Measurements from ENCODE around the gene PPID. TPM values are rescaled to one million over a fixed set of nuclear protein-coding genes. Genes with fewer than 3 reads are reported as not detected.

The PPID gene
- total and polyA plus RNA-seq, 10 donors, result 14.3 to 31.5 (median 18.8) TPM

GRCh38 chr4:158704274-158704673, 18.9 kb downstream of the PPID start:
- 93 to 98% (median 96%) methylated on average over 4 of the region's 4 CpGs for WGBS, 5 donors
- H3K27ac ChIP-seq, result no peak overlapping the region

GRCh38 chr4:158688813-158689212, 34.4 kb downstream of the PPID start:
- intact Hi-C loops (cut with DNase I; ENCODE audit: low total_unique reads), result no loop called here
- WGBS, 5 donors, result 77 to 96% (median 81%) methylated on average over 1 of the region's 1 CpG
- DNase-seq, result no peak
- Histone ChIP-seq H3K27me3 (replicated peaks in 1 of 7) (no peaks in the 10 kb centered on the region), H3K4me1 (no peaks in the 10 kb centered on the region), H3K9me3 (no peaks in the 10 kb centered on the region), H3K4me3 (no peak overlapping the region), H3K27ac (no peak overlapping the region), H3K36me3 (peaks cover 0 to 93% (median 23%) of the 10 kb centered on the region in 6 donors)
- no peak for TF ChIP-seq POLR2A (IDR thresholded peaks at IDR 0.05)
- TF ChIP-seq CTCF (IDR thresholded peaks at IDR 0.05 in 8 of 11, conservative IDR thresholded peaks at IDR 0.05 in 3 of 11), result no peak
- no peak for TF ChIP-seq POLR2AphosphoS5 (IDR thresholded peaks at IDR 0.05)

More at GRCh38 chr4:158704274-158704673, 18.9 kb downstream of the PPID start:
- no peak for DNase-seq
- Histone ChIP-seq H3K4me3 (no peak overlapping the region), H3K36me3 (peaks cover 0 to 89% (median 36%) of the 10 kb centered on the region in 6 donors), H3K27me3 (replicated peaks in 1 of 7) (no peaks in the 10 kb centered on the region), H3K9me3 (no peaks in the 10 kb centered on the region), H3K4me1 (no peaks in the 10 kb centered on the region)
- intact Hi-C loops (cut with DNase I; ENCODE audit: low total_unique reads), result no loop called here
- TF ChIP-seq POLR2AphosphoS5 (IDR thresholded peaks at IDR 0.05) (no peak), POLR2A (IDR thresholded peaks at IDR 0.05) (no peak), CTCF (IDR thresholded peaks at IDR 0.05 in 8 of 11, conservative IDR thresholded peaks at IDR 0.05 in 3 of 11) (no peak)

DNA sequence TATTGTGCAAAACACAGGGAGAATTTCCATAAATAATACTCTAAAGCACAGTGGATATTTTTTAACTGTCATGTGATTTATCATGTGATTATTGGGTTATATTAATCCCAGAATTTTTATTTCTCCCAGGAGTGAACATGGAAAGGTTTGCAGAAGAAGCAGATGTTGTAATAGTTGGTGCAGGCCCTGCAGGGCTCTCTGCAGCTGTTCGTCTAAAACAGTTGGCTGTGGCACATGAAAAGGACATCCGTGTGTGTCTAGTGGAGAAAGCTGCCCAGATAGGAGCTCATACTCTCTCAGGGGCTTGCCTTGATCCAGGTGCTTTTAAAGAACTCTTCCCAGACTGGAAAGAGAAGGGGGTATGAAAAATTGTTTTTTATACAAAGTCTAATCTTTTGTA, 41.1 kb downstream of the PPID start:
- Histone ChIP-seq H3K27ac (no peak overlapping the region), H3K4me3 (no peak overlapping the region), H3K4me1 (no peaks in the 10 kb centered on the region), H3K9me3 (no peaks in the 10 kb centered on the region), H3K27me3 (replicated peaks in 1 of 7) (no peaks in the 10 kb centered on the region), H3K36me3 (peaks cover 0 to 68% (median 20%) of the 10 kb centered on the region in 6 donors)
- DNase-seq, result no peak
- 64 to 83% (median 69%) methylated on average over 2 of the region's 2 CpGs for WGBS, 5 donors
- intact Hi-C loops (cut with DNase I; ENCODE audit: low total_unique reads), result no loop called here
- TF ChIP-seq POLR2AphosphoS5 (IDR thresholded peaks at IDR 0.05) (no peak), POLR2A (IDR thresholded peaks at IDR 0.05) (no peak), CTCF (IDR thresholded peaks at IDR 0.05 in 8 of 11, conservative IDR thresholded peaks at IDR 0.05 in 3 of 11) (no peak)

- H3K4me1 ChIP-seq, result no peaks in the 10 kb centered on the region
- TF ChIP-seq POLR2A (IDR thresholded peaks at IDR 0.05) (no peak), POLR2AphosphoS5 (IDR thresholded peaks at IDR 0.05) (no peak), CTCF (IDR thresholded peaks at IDR 0.05 in 8 of 11, conservative IDR thresholded peaks at IDR 0.05 in 3 of 11) (no peak)
- H3K36me3 ChIP-seq, result peaks cover 0 to 64% (median 20%) of the 10 kb centered on the region in 6 donors
- intact Hi-C loops (cut with DNase I; ENCODE audit: low total_unique reads), result no loop called here
- WGBS, 5 donors, result 83 to 96% (median 94%) methylated on average over 1 of the region's 1 CpG
- no peaks in the 10 kb centered on the region for H3K9me3 ChIP-seq
- DNase-seq, result no peak
- no peak overlapping the region for H3K4me3 ChIP-seq
- H3K27ac ChIP-seq, result no peak overlapping the region
- no peaks in the 10 kb centered on the region for H3K27me3 ChIP-seq (replicated peaks in 1 of 7)
Observed at GRCh38 chr4:158681629-158682028, 41.6 kb downstream of the PPID start.
